LoVo (cell line): ENCODE results near the gene RHEBL1.

Experiments used
- DNase-seq: peaks from one replicate; pipeline ENCODE4 v3.0.0-alpha.2; 2016; ENCODE audit warnings: low spot score

RHEBL1 gene

DNA sequence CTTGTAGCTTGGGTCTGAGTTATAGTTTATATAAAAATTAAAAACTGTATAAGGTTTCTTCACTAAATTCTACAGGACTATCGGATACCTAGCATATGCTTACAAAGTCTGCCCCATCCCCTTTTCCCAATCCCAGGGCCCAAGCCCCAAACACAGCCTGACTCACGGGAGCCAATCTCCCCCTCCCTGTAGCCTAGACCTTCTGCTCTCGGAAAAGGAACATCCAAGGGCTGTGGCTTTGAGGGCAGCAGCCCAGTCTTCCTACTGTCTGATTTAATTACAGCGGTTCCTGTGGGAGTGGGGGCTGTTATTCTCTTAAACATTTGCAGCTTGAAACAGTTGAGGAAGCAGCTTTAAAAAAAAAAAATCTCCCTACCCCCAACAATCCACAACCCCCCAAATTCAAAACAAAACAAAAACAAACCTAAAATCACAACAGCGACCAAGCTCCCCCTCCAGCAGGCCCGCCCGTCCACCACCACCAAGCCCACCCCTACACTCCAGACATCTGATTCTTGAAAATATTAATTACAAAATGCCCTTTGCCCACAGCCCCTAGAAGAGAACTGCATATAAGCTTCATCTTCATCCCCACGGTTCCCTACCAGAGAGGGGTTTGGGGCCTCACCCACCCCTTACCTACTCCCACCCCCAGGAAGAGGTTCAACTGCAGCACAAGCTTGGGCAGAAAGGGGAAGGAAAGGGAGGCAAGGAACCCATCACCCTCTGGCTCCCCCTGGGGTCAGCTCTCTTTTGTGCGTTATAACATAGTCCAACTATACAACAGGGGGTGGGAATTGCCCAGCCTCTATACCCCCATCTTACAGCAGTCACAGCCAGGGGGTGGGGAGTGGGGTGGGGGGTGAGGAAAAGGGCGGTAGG, 50.1 kb downstream of the RHEBL1 start:
- DNase-seq = peak; percentile 59

DNA sequence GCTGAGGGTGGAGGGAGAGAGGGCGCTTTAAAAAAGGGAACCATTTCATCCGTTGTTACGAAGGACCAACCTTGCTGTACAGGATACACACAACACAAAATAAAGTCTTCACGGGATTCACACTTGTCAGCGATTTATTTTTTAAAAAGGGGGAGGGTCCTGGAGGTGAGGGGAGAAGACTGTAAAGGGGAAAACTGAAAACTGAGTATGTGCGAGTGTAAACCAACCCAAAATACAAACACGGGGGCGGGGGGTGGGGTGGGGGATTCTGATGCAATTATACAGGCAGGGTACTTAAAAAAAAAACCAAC, 50.7 kb downstream of the RHEBL1 start:
- no peak for DNase-seq

DNA sequence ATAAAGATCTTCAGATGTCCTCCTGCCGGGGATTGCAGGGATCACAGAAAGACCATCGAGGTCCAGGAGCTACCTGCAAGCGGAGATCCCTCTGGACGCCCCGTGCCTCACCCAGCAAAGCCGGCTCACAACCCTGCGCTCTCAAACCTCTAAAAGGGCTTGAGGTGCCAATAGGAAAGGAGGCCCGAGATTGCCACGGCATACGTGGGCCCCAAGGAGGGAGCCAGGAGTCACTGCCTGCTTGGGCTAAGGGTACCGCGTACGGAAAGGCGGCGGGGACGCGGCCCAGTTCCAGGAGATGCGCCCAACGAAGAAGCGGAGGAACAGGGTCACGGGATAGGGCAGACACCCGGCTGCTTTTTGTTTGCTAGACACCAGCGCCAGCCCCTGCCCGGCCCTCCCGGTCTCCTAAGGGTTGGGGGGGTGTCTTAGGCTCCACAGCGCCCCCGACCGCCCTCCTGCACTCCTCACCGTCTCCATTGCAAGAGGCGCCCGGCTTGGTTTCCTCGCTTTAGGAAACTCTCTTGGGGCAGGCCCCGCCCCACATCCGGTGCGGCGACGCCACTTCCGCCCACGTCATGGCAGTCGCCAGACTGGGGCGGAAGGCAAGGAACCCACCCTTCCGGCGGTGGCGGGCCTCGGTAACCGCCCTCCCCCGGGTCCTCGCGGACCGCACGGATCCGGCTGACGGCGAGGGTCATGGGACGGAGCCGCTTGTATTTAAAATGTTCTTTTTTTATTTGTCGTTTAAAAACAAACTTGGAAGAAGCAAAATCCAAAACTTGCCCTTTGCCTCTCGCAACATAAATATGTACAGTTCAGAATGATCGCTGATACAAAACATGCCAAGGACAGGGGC, 51.3 kb downstream of the RHEBL1 start, which contains the start of gene PRKAG1:
Gene PRKAG1, minus strand, starts transcription at position 516 of the 859 bp plus-strand sequence. Its CDS starts 36 bp downstream, at position 480.
- DNase-seq = peak; percentile 98

DNA sequence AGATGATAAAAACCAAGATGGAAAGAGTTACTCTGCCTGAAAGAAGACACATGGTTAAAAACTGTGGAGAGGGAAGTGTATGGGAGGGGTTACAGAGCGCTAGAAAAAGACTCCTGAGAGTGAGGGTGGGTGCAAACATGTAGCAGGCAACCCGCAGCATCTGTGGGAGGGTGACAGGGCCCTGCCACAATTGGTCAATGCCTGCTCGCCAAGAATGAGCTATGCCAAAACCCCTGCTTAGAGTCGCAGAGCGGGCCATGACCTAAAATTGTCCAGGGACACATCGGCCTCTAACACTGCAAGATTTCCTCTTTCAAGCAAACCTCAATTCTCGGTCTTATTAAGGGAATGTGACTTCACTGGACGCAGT, 51.9 kb downstream of the RHEBL1 start:
- DNase-seq = no peak

DNA sequence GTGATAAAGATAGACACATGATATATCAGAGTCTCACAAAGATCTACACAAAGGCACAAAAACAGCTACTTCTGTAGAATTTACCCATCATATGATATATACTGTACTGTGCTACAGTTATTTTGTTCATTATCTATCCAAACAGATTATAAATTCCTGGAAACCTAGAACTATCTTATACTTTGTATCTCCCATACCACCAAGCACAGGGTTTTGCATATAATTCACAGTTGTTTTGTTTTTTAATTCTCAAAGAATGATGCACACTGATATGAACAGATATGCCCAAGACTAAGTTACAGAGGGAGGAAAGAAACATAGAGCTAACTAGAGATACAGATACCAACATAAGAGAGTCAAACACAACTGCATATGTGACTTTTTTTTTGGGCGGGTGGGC, 54.6 kb downstream of the RHEBL1 start:
- no peak for DNase-seq
